Activated CD8-positive, alpha-beta T cell treated with anti-CD3 and anti-CD28 coated beads for 36 hours (primary cell): ENCODE data around the gene KIAA1755. TPM values are rescaled to one million over a fixed set of nuclear protein-coding genes. Genes with fewer than 3 reads are reported as not detected.

ENCODE experiments used
- ATAC-seq: fragments of 200-7000 bp; cut with Tn5 transposase; one replicate; pipeline ENCODE4 v1.10.0; 2021; ENCODE audit warnings: mild to moderate bottlenecking, moderate library complexity
- CTCF ChIA-PET: fragments of 350-600 bp; sonication (Branson Sonifier 250); formaldehyde crosslinking; loops from one replicate; lab custom pipeline; 2021; ENCODE audit warnings: antibody characterized with exemption; lab: Charles Lee
- POLR2A ChIA-PET: fragments of 350-600 bp; sonication (Branson Sonifier 250); formaldehyde crosslinking; loops from one replicate; lab custom pipeline; 2021; ENCODE audit warnings: antibody characterized with exemption; lab: Charles Lee
- DNase-seq: peaks from one replicate; pipeline ENCODE4 v3.0.0-alpha.2; 2020
- H3K27ac Mint-ChIP-seq: one replicate; pipeline ENCODE4 v1.8.0; 2021; ENCODE audit warnings: mild to moderate bottlenecking, mixed read lengths
- H3K27me3 Mint-ChIP-seq: one replicate; pipeline ENCODE4 v1.8.0; 2021; ENCODE audit warnings: mixed read lengths
- H3K36me3 Mint-ChIP-seq: one replicate; pipeline ENCODE4 v1.8.0; 2021; ENCODE audit warnings: low read depth, mixed read lengths
- H3K4me1 Mint-ChIP-seq: one replicate; pipeline ENCODE4 v1.8.0; 2021; ENCODE audit warnings: low read depth, mixed read lengths
- H3K4me3 Mint-ChIP-seq: one replicate; pipeline ENCODE4 v1.8.0; 2021; ENCODE audit warnings: mild to moderate bottlenecking, moderate library complexity, mixed read lengths
- H3K9me3 Mint-ChIP-seq: one replicate; pipeline ENCODE4 v1.8.0; 2021; ENCODE audit warnings: mixed read lengths
- CTCF ChIP-seq: fragments of 200-600 bp; IDR thresholded peaks from one replicate; pipeline ENCODE4 v1.8.0; 2022; ENCODE audit warnings: antibody characterized with exemption, mild to moderate bottlenecking
- intact Hi-C: fragments of 100-400 bp; cut with micrococcal nuclease; formaldehyde crosslinking; loops from one replicate; pipeline ENCODE4 v1.10.0; 2022
- total RNA-seq, 2 experiments: library from RNA; stranded (reverse); gene quantifications; one replicate each; pipeline ENCODE4 v1.2.3, GENCODE V29; 2021

Gene KIAA1755
- total RNA-seq, 2 experiments from 2014 or later = not detected

- H3K4me3 Mint-ChIP-seq = no peak overlapping the region
- H3K36me3 Mint-ChIP-seq = no peaks in the 10 kb centered on the region
- no peak for TF ChIP-seq CTCF
- no peak overlapping the region for H3K27ac Mint-ChIP-seq
- intact Hi-C loops = loop anchor here (5.0 kb wide), 1 partner anchor 111 kb away; no protein-coding TSS in a partner anchor
- CTCF ChIA-PET = interaction anchor here (2.8 kb wide), 1 partner anchor 54 kb away, joined by 10 read pairs; no protein-coding TSS in a partner anchor
- POLR2A ChIA-PET = interaction anchor here (0.9 to 1.4 kb wide), 2 partner anchors 22 to 169 kb away, joined by 3 read pairs; no protein-coding TSS in a partner anchor
- ATAC-seq (peak; percentile 71), DNase-seq (peak; percentile 22)
- H3K4me1 Mint-ChIP-seq = peaks cover 7% of the 10 kb centered on the region
- no peaks in the 10 kb centered on the region for H3K9me3 Mint-ChIP-seq
- H3K27me3 Mint-ChIP-seq = peaks cover 19% of the 10 kb centered on the region
Observed at GRCh38 chr20:38167851-38168760, 92.4 kb downstream of the KIAA1755 start.

GRCh38 chr20:38167328-38167850 lies 93.1 kb downstream of the KIAA1755 start:
- Mint-ChIP-seq H3K27me3 (peaks cover 20% of the 10 kb centered on the region), H3K4me1 (peaks cover 7% of the 10 kb centered on the region), H3K9me3 (no peaks in the 10 kb centered on the region), H3K4me3 (no peak overlapping the region), H3K27ac (no peak overlapping the region), H3K36me3 (no peaks in the 10 kb centered on the region)
- POLR2A ChIA-PET = interaction anchor here (0.9 kb wide), 1 partner anchor 168 kb away, joined by 3 read pairs; no protein-coding TSS in a partner anchor
- TF ChIP-seq CTCF = no peak
- CTCF ChIA-PET = interaction anchor here (0.5 to 1.5 kb wide), 3 partner anchors 10 to 110 kb away, joined by 3 to 8 read pairs (median 4); no protein-coding TSS in a partner anchor
- ATAC-seq (no peak), DNase-seq (no peak)
- intact Hi-C loops = loop anchor here (5.0 kb wide), 1 partner anchor 110 kb away; no protein-coding TSS in a partner anchor

GRCh38 chr20:38166703-38167233 lies 93.8 kb downstream of the KIAA1755 start:
- CTCF ChIA-PET = interaction anchor here (0.6 to 1.5 kb wide), 6 partner anchors 9 to 109 kb away, joined by 3 to 8 read pairs (median 4); no protein-coding TSS in a partner anchor
- no peaks in the 10 kb centered on the region for H3K9me3 Mint-ChIP-seq
- DNase-seq = no peak
- H3K4me1 Mint-ChIP-seq = peaks cover 7% of the 10 kb centered on the region
- H3K36me3 Mint-ChIP-seq = no peaks in the 10 kb centered on the region
- TF ChIP-seq CTCF = no peak
- no peak overlapping the region for H3K27ac Mint-ChIP-seq
- POLR2A ChIA-PET = no interaction called here
- peaks cover 20% of the 10 kb centered on the region for H3K27me3 Mint-ChIP-seq
- no peak for ATAC-seq
- intact Hi-C loops = loop anchor here (5.0 kb wide), 1 partner anchor 109 kb away; no protein-coding TSS in a partner anchor
- H3K4me3 Mint-ChIP-seq = no peak overlapping the region

- Mint-ChIP-seq H3K4me3 (no peak overlapping the region), H3K9me3 (no peaks in the 10 kb centered on the region), H3K4me1 (peaks cover 7% of the 10 kb centered on the region), H3K27ac (no peak overlapping the region), H3K27me3 (peaks cover 20% of the 10 kb centered on the region), H3K36me3 (no peaks in the 10 kb centered on the region)
- DNase-seq (no peak), ATAC-seq (no peak)
- intact Hi-C loops = loop anchor here (5.0 kb wide), 1 partner anchor 109 kb away; no protein-coding TSS in a partner anchor
- TF ChIP-seq CTCF = no peak
- ChIA-PET CTCF (interaction anchor here (0.6 to 1.5 kb wide), 6 partner anchors 8 to 108 kb away, joined by 3 to 8 read pairs (median 4); no protein-coding TSS in a partner anchor), POLR2A (no interaction called here)
Observed at GRCh38 chr20:38165966-38166702, 94.4 kb downstream of the KIAA1755 start.
